Measurements from ENCODE around the gene CLCN6. TPM values are rescaled to one million over a fixed set of nuclear protein-coding genes. Genes with fewer than 3 reads are reported as not detected.

CLCN6 gene
- total RNA-seq, 1 donor from 2014 or later: 6.9 TPM

DNA sequence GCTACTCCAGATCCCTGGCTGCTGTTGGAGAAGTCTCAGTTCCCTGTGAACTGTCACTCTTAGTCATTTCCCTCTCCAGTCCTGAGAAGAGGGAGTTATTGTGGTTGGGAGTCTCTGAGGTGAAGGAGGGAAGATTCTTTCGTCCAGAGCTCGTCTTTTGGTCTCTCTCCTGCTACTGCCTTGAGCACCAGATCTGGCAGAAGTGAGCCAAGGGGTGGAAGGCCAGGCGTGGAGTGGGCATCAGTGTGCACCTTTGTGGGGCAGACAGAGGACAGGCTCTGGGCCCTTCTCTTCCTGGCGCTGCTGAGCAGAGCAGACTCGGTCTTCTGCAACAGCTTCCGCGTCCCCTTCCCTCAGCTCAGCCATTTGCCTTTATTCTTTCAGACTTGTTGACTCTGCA lies 19.1 kb downstream of the CLCN6 start:
- no peak for DNase-seq (ENCODE audit: low read depth)

DNA sequence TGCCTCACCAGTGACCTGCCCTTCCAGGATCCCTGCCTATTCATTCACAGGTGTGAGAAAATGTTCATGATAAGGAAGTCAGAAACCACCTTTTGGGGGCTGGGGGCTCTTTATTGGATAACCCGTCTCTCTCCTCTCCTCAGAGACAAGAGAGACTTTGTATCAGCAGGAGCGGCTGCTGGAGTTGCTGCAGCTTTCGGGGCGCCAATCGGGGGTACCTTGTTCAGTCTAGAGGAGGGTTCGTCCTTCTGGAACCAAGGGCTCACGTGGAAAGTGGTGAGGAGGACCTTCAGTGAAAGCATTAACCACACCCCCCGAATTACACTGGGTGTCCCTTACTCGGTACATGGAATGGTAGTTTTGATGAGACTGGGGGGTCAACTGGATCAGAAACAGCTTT lies 21.0 kb downstream of the CLCN6 start:
- no peak for DNase-seq (ENCODE audit: low read depth)

DNA sequence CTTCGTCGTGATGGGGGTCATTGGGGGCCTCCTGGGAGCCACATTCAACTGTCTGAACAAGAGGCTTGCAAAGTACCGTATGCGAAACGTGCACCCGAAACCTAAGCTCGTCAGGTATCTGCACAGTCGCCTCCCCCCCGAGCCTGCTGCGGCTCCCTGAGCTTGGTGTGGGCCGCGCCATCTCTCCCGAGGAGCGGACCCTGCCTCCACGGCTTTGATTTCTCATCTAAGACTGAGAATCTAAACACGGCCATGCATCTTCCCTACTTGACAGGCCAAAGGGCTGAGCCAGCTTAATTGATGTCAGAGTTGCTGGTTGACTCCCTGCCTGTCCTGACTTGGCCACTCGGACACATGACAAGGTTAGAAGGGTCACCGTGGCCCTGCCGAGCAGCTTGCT lies 22.5 kb downstream of the CLCN6 start:
- DNase-seq (ENCODE audit: low read depth): no peak

DNA sequence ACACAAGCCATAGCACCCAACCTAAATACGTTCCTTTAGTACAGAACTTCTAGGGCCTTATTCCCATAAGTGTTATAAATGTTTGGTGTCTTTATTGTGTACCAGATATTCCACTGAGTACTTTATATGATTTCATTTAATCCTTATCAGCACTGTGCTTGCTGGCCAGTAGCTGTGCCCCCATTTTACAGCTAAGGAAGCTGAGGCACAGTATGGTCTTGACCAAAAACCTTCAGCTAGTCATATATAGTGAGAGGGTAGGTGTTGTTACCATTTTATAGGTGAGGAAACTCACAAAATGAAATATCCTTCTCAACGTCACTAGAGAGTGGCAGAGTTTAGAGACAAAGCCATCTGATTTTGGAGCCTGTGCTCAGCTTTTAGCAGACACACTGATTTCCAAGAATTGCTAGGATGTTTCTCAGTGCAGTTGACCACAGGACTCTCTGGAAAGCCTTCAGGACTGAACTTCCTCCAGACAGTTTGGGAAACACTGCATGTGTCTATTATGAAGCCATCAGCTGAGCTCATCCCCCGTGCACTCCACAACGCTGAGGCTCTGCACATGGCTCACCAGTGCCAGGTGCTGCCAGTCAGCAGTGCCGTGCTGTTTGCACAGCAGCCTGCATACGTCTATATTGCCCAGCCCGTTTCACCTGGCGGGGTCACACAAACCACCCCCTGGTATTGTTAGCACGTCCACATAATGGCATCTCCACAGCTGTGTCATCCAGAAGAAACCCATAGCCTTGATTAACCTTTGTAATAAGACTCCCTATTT lies 26.1 kb downstream of the CLCN6 start:
- no peak for DNase-seq (ENCODE audit: low read depth)

DNA sequence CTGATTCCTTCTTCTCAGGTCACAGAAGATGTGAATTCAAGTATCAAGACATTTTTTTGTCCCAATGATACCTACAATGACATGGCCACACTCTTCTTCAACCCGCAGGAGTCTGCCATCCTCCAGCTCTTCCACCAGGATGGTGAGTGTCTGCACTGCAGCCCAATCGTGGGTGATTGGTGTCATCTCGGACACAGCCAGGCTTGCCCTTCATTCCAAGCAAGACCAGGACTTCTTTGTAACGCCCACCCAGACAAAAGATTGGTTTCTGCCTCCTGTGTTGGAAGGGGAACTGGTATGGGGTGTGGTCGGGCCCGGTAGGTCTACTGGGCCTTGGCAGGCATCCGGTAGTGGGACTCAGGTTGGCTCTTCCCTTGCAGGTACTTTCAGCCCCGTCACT lies 27.5 kb downstream of the CLCN6 start:
- no peak for DNase-seq (ENCODE audit: low read depth)

DNA sequence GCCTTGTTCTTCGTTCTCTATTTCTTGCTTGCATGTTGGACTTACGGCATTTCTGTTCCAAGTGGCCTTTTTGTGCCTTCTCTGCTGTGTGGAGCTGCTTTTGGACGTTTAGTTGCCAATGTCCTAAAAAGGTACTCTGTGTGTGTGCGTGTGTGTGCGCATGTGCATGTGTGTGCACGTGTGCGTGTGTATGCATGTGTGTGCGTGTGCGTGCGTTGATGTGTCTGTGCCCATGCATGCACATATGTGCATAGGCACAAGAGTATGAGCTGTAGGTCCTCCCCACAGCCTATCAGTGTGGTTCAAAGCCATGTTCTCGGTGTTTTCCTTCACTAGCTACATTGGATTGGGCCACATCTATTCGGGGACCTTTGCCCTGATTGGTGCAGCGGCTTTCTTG lies 27.9 kb downstream of the CLCN6 start:
- DNase-seq (ENCODE audit: low read depth): no peak

DNA sequence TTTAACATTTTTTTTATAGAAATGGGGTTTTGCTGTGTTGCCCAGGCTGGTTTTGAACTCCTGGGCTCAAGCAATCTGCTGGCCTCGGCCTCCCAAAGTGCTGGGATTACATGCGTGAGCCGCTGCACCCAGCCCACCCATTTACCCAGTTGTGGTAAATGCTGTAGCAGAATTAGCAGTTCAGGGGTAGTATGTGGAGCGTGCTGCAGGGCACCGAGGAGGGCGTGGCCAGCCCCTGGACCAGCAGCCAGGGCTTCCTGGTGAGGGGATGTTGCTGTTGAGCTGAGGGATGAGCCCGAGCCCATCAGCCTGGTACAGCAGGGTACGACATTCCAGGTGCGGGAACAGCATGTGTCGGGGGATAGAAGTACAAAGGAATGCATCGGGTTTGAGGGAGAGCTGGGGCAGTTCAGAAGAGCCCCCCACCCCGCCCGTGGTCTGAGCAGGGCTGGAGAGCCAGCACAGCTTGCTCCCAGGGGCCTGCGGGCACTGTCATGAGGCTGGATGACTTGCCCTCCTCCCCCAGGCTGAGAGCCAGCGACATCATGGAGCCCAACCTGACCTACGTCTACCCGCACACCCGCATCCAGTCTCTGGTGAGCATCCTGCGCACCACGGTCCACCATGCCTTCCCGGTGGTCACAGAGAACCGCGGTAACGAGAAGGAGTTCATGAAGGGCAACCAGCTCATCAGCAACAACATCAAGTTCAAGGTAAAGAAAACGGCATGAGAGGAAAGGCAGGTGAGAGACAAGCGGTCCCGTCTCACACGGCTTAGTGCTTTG lies 29.6 kb downstream of the CLCN6 start:
- no peak for DNase-seq (ENCODE audit: low read depth)

DNA sequence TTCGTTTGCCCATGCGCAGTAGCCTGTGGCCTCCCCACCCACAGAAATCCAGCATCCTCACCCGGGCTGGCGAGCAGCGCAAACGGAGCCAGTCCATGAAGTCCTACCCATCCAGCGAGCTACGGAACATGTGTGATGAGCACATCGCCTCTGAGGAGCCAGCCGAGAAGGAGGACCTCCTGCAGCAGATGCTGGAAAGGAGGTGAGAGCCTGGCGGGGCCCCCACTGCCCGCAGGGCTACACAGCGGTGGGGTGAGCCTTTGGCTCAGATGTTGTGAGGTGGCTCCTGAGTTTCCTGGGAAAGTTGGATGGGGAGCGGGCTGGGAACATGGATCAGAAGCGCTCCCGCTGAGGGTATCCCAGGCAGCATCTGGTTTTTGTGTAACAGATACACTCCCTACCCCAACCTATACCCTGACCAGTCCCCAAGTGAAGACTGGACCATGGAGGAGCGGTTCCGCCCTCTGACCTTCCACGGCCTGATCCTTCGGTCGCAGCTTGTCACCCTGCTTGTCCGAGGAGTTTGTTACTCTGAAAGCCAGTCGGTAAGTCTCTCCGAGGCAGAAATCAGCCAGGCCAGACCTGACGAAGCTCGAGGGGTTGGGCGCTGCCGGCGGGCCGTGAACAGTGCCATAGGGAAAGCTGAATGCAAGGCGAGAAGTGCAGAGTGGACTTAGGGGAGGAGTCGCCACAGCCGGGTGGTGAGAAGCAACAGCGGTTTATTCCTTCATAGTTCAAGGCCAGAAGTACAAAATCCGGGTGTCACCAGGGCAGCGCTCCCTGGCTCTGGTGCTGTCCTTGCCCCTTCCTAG lies 31.2 kb downstream of the CLCN6 start:
- no peak for DNase-seq (ENCODE audit: low read depth)

DNA sequence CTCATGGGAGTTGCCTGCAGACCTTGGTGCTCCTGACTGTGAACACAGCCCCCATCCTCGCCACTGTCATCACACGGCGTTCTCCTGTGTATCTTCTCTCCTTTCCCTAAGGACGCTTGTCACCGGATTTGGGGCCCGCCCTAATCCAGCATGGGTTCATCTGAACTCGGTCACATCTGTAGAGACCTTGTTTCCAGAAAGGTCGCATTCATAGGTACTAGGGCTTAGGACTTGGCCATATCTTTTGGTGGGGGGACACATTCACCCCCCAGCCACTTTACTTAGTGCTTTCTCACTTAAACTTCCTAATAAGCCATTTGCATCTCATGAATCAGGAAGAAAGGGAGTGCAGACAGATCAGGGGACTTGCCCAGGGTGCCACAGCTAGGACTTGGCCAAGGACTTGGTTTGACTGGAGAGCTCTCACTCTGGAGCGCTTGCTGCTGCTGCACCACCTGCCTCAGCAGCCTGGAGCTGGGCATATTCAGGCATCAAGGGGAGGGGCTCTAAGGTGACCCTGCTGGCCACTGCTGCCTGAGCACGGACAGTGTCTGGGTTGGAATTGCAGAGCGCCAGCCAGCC lies 31.9 kb downstream of the CLCN6 start:
- DNase-seq (ENCODE audit: low read depth): no peak

DNA sequence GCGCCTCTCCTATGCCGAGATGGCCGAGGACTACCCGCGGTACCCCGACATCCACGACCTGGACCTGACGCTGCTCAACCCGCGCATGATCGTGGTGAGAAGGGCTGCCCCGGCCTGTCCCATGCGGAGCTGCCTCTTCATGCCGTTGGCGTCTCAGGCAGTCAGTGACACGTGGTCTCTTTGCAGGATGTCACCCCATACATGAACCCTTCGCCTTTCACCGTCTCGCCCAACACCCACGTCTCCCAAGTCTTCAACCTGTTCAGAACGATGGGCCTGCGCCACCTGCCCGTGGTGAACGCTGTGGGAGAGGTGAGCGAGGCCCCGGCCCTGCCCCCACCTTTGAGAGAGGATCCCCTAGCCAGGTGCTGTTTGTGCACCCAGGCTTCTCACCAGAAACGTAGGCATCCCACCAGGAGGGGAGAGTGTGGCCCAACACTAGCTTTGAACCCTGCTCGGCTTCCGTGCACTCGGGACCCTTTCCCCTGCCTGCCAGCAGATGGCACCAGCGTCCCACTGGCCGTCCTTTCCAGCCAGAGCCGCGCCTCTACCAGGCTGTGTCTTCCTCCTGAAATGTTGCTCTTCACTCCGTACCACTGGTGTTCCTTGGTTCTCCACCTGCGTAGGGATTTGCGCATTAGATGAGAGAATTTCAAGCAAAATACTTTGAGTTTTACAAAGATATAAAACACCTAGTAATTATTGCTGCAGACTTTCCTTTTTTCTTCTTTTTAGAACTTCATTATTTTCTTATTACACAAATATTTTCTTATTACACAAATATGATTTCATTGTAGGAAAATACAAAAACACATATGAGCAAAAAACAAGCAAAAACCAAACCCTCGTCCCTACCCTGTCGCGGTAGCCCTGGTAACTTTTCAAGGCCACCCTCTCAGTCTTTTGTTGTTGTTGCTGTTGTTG lies 32.6 kb downstream of the CLCN6 start:
- peak; percentile 21 for DNase-seq (ENCODE audit: low read depth)

DNA sequence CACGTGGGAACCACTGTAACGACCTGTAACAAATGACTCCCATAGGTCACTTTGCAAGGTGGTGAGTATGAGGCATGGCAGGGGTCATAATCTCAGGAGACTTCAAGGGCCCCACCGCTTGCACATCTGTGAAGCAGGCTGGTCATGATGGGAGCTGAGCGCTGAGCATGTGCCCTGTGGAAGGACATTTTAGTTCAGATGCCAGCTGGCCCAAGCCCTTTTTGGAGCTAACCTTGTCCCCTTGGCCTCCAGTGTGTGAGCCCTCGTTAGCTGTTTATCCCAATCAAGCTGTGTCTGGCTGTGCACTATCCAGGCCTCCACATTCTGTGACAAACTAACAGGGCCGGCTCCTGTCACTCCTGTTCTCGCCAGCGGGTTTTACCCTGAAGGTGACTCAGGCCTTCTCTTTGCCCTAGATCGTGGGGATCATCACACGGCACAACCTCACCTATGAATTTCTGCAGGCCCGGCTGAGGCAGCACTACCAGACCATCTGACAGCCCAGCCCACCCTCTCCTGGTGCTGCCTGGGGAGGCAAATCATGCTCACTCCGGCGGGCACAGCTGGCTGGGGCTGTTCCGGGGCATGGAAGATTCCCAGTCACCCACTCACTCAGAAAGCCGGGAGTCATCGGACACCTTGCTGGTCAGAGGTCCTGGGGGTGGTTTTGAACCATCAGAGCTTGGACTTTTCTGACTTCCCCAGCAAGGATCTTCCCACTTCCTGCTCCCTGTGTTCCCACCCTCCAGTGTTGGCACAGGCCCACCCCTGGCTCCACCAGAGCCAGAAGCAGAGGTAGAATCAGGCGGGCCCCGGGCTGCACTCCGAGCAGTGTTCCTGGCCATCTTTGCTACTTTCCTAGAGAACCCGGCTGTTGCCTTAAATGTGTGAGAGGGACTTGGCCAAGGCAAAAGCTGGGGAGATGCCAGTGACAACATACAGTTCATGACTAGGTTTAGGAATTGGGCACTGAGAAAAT lies 34.0 kb downstream of the CLCN6 start:
- DNase-seq (ENCODE audit: low read depth): no peak

DNA sequence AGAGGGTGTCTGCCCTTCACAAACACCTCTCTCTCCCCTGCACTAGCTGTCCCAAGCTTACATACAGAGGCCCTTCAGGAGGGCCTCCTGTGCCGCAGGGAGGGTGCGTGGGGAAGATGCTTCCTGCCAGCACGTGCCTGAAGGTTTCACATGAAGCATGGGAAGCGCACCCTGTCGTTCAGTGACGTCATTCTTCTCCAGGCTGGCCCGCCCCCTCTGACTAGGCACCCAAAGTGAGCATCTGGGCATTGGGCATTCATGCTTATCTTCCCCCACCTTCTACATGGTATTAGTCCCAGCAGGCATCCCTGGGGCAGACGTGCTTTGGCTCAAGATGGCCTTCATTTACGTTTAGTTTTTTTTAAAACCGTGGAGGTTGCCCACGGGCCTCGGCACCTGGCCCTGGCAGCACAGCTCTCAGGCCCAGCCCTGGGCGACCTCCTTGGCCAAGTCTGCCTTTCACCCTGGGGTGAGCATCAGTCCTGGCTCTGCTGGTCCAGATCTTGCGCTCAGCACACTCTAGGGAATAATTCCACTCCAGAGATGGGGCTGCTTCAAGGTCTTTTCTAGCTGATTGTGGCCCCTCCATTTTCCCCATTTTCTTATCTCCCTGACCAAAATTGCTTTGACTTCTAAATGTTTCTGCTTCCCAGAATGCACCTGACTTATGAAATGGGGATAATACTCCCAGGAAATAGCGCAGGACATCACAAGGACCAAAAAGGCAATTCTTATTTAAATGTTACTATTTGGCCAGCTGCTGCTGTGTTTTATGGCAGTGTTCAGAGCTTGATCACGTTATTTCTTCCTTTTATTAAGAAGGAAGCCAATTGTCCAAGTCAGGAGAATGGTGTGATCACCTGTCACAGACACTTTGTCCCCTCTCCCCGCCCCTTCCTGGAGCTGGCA lies 35.5 kb downstream of the CLCN6 start:
- DNase-seq (ENCODE audit: low read depth): no peak

DNA sequence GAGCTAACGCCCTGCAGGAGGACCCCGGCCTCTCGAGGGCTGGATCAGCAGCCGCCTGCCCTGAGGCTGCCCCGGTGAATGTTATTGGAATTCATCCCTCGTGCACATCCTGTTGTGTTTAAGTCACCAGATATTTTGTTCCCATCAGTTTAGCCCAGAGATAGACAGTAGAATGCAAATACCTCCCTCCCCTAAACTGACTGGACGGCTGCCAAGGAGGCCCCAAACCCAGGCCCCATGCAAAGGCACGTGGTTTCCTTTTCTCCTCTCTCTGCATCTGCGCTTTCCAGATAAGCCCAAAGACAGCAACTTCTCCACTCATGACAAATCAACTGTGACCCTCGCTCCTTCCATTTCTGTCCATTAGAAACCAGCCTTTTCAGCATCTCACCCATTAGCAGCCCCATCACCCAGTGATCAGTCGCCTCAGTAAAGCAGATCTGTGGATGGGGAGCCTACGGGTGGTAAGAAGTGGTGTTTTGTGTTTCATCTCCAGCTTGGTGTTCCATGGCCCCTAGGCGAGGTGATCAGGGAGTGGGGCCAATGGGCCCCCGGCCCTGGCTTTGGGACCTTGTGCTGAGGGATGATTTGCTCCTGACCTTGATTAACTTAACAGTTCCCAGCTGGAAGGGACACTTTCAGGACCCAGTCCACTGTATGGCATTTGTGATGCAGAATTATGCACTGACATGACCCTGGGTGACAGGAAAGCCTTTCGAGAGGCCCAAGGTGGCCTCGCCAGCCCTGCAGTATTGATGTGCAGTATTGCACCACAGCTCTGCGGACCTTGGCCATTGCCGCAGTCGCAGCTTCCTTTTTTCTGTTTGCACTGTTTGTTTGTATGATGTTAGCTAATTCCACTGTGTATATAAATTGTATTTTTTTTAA lies 36.4 kb downstream of the CLCN6 start:
- no peak for DNase-seq (ENCODE audit: low read depth)

DNA sequence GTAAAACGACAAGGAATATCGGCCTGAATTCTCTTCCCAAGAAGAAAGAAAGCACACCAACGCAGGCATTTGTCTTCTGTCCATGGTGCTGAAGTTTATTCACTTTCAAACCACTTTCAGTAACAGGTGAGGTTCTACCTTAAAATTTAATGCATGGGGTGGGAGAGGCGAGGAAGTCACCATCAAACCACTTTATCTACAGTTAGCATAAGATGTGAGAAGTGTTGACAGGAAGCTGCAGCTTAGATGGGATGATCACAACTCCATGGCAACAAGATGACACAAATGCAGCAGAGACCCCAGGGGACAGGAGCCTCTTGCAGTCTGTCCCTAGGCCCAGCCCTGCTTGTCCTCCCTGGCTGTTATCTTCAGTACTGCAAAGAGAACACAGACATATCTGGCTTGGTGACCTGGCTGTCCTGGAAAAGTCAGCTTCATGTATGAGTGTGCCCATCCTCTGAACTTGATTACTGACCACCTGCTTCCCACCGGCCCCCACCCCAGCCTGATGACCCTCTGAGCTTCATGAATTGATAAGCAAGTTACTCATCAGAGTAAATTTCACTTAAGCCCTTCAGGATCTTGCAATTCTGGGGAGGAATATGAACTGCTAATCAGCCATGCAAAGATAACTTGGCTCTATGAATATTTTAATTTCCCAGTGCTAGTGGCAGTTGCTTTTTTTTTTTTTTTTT lies 39.8 kb downstream of the CLCN6 start:
- peak; percentile 25 for DNase-seq (ENCODE audit: low read depth)

DNA sequence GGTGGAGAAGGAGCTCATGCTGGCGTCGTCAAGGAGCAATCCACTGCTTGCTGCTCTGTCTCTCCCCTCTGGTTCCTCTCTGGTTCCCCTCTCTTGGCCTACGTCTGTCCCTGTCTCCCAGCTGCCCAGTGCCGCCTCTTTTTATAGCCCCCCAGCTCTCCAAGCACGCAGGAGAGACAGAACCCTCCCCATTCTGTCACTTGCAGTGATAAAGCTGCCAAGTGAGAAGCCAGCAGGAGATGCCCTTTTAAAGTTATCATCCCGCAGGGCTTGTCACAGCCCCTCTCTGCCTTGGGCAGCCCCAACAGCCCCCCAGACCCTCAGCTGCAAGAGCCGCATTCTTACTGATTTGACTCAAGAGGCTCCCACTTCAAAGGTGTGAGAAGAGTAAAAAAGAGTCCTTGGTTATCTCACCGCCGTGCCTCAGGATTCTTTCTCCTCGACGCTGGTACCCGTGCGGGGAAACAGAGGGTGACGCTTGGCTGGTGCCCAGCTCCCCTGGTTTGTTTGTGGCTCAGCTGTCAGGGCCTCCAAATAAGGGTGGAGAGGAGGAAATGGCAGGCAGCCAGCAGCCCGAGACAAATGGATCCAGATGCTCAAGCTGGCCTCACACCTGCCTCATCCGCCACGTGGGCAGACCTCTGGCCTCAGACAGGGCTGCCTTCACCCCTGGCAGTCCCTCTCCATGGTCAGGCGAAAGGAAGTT lies 41.8 kb downstream of the CLCN6 start, which contains the start of gene NPPA:
Gene NPPA (minus strand): TSS at position 117 of the 706 bp plus-strand sequence. CDS start 99 bp downstream, at position 18.
- no peak for DNase-seq (ENCODE audit: low read depth)

DNA sequence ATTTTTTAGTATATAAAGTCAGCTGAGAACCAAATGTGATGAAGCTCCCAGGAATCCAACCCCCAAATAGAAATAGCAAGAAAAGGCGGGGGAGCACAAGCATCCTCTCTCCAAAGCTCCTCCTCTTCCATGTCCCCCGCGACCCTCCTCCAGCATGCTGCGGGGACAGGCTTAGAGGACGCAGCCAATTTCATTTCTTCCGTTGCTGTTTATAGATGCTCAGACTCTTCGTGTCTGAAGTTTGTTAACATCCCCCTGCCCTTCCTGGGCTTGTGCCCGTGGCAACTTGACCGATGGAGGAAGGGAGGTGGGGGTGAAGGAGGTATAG lies 42.3 kb downstream of the CLCN6 start:
- DNase-seq (ENCODE audit: low read depth): no peak

Data from renal cortical epithelial cell (primary cell).